CD4-positive, alpha-beta memory T cell (primary cell): ENCODE data around the gene SRRM2. TPM values are rescaled to one million over a fixed set of nuclear protein-coding genes. Genes with fewer than 3 reads are reported as not detected.

Experiments used
- CTCF ChIA-PET: fragments of 350-600 bp; sonication (Branson Sonifier 250); formaldehyde crosslinking; loops from one replicate; lab custom pipeline; 2021; ENCODE audit warnings: inconsistent platforms; ENCODE audit not compliant: partially characterized antibody; lab: Charles Lee
- POLR2A ChIA-PET: fragments of 350-600 bp; sonication (Branson Sonifier 250); formaldehyde crosslinking; loops from one replicate; lab custom pipeline; 2021; ENCODE audit not compliant: partially characterized antibody; lab: Charles Lee
- DNase-seq, 5 donors: peaks; one replicate each; pipeline versions ENCODE4 v3.0.0 to v3.0.0-alpha.2; 2020 to 2022; ENCODE audit warnings: mixed read lengths in 1 of 5
- H3K27ac ChIP-seq: one replicate; pipeline ENCODE4 v1.7.0; 2013; ENCODE audit warnings: low read depth, low read length
- H3K27me3 ChIP-seq: 2 replicates; pipeline ENCODE4 v1.7.0; 2013; ENCODE audit warnings: mild to moderate bottlenecking, low read length, moderate library complexity; ENCODE audit not compliant: insufficient read depth
- H3K36me3 ChIP-seq: 2 replicates; pipeline ENCODE4 v1.7.0; 2013; ENCODE audit warnings: mild to moderate bottlenecking, low read length, moderate library complexity; ENCODE audit not compliant: insufficient read depth
- H3K4me1 ChIP-seq: 2 replicates; pipeline ENCODE4 v1.7.0; 2013; ENCODE audit warnings: mild to moderate bottlenecking, low read length, moderate library complexity; ENCODE audit not compliant: insufficient read depth
- H3K4me3 ChIP-seq, 2 donors: one replicate each; pipeline ENCODE4 v1.7.0; 2013; ENCODE audit warnings: low read length in 2 of 2, mild to moderate bottlenecking in 1 of 2
- H3K9me3 ChIP-seq, 2 donors: one replicate each; pipeline ENCODE4 v1.7.0; 2013; ENCODE audit warnings: low read length in 2 of 2, control low read depth in 1 of 2; ENCODE audit not compliant: control insufficient read depth in 1 of 2
- H3K27ac Mint-ChIP-seq, 7 donors: one replicate each; pipeline ENCODE4 v1.8.0; 2020 to 2021; ENCODE audit warnings: mixed read lengths in 7 of 7, mild to moderate bottlenecking in 6 of 7, inconsistent platforms in 3 of 7, moderate library complexity in 3 of 7
- H3K27me3 Mint-ChIP-seq, 2 donors: one replicate each; pipeline ENCODE4 v1.8.0; 2020 to 2021; ENCODE audit warnings: mixed read lengths in 2 of 2
- H3K36me3 Mint-ChIP-seq, 2 donors: one replicate each; pipeline ENCODE4 v1.8.0; 2020 to 2021; ENCODE audit warnings: mixed read lengths in 2 of 2, inconsistent platforms in 1 of 2, mild to moderate bottlenecking in 1 of 2
- H3K4me1 Mint-ChIP-seq, 4 donors: one replicate each; pipeline ENCODE4 v1.8.0; 2020 to 2021; ENCODE audit warnings: mixed read lengths in 4 of 4, mild to moderate bottlenecking in 1 of 4
- H3K4me3 Mint-ChIP-seq, 8 donors: one replicate each; pipeline ENCODE4 v1.8.0; 2020 to 2021; ENCODE audit warnings: mixed read lengths in 8 of 8, mild to moderate bottlenecking in 7 of 8, moderate library complexity in 6 of 8, inconsistent platforms in 3 of 8
- H3K9me3 Mint-ChIP-seq, 8 donors: one replicate each; pipeline ENCODE4 v1.8.0; 2020 to 2021; ENCODE audit warnings: mixed read lengths in 8 of 8, mild to moderate bottlenecking in 5 of 8, inconsistent platforms in 3 of 8, moderate library complexity in 1 of 8
- intact Hi-C: fragments of 100-400 bp; cut with micrococcal nuclease; formaldehyde crosslinking; loops from one replicate; pipeline ENCODE4 v1.15.1; 2023
- polyA plus RNA-seq, 2 donors: library from polyadenylated mRNA; unstranded; fragments of 300-500 nt; fragmentation: Illumina TruSeq; gene quantifications; one replicate each; pipeline ENCODE4 v1.2.3, GENCODE V29; 2021
- total RNA-seq, 2 experiments: library from RNA; stranded (reverse); gene quantifications; one replicate each; pipeline ENCODE4 v1.2.3, GENCODE V29; 2021

The SRRM2 gene
- total and polyA plus RNA-seq, 4 experiments from 2014 or later, result 11.8 to 1,137 (median 625) TPM

DNA sequence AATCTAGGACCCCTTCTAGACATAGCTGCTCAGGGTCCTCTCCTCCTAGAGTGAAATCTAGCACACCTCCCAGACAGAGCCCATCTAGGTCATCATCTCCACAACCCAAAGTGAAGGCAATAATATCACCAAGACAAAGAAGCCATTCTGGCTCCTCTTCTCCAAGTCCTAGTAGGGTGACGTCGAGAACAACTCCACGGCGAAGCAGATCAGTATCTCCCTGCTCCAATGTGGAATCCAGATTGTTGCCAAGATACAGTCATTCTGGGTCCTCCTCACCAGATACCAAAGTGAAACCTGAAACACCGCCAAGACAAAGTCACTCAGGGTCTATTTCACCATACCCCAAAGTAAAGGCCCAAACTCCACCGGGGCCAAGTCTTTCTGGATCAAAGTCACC is 10.7 kb downstream of the SRRM2 start:
- Histone ChIP-seq H3K9me3 (no peaks in the 10 kb centered on the region), H3K36me3 (peaks cover 100% of the 10 kb centered on the region), H3K4me1 (peaks cover 6% of the 10 kb centered on the region), H3K4me3 (no peak overlapping the region), H3K27ac (no peak overlapping the region), H3K27me3 (no peaks in the 10 kb centered on the region)
- intact Hi-C loops, result no loop called here
- Mint-ChIP-seq H3K27me3 (no peaks in the 10 kb centered on the region), H3K4me3 (no peak overlapping the region), H3K36me3 (peaks cover 91 to 94% of the 10 kb centered on the region in 2 donors), H3K27ac (peak overlapping the region in 4 of 7 donors; percentile 36 to 86 (median 80)), H3K9me3 (peaks cover 0 to 8% (median 0%) of the 10 kb centered on the region in 8 donors), H3K4me1 (peaks cover 10 to 36% (median 24%) of the 10 kb centered on the region in 4 donors)
- ChIA-PET POLR2A (interaction anchor here (1.2 to 1.6 kb wide), 3 partner anchors 9 to 14 kb away, joined by 3 to 7 read pairs (median 4); partner anchors contain the start of gene ELOB), CTCF (no interaction called here)
- DNase-seq, result peak in 1 of 5 donors; percentile 15

DNA sequence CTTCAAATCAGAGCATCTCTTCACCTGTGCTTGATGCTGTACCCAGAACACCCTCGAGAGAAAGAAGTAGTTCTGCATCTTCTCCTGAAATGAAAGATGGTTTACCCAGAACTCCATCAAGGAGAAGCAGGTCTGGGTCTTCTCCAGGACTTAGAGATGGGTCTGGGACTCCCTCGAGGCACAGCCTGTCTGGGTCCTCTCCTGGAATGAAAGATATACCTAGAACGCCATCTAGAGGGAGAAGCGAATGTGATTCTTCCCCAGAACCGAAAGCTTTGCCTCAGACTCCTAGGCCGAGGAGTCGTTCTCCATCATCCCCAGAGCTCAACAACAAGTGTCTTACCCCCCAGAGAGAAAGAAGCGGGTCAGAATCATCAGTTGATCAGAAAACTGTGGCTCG is 12.3 kb downstream of the SRRM2 start:
- Mint-ChIP-seq H3K36me3 (peaks cover 89 to 97% of the 10 kb centered on the region in 2 donors), H3K27me3 (no peaks in the 10 kb centered on the region), H3K4me1 (peaks cover 8 to 31% (median 20%) of the 10 kb centered on the region in 4 donors), H3K4me3 (no peak overlapping the region), H3K9me3 (peaks cover 0 to 8% (median 0%) of the 10 kb centered on the region in 8 donors), H3K27ac (peak overlapping the region in 5 of 7 donors; percentile 31 to 83 (median 47))
- Histone ChIP-seq H3K27me3 (no peaks in the 10 kb centered on the region), H3K27ac (no peak overlapping the region), H3K9me3 (no peaks in the 10 kb centered on the region), H3K4me1 (no peaks in the 10 kb centered on the region), H3K4me3 (no peak overlapping the region), H3K36me3 (peaks cover 100% of the 10 kb centered on the region)
- intact Hi-C loops, result no loop called here
- ChIA-PET POLR2A (interaction anchor here (1.0 to 6.1 kb wide), 2 partner anchors 11 to 12 kb away, joined by 3 to 38 read pairs; partner anchors contain the start of gene ELOB), CTCF (interaction anchor here (0.9 kb wide), 1 partner anchor 19 kb away, joined by 3 read pairs; no protein-coding TSS in a partner anchor)
- peak in 1 of 5 donors; percentile 19 for DNase-seq

- Mint-ChIP-seq H3K9me3 (peaks cover 0 to 10% (median 0%) of the 10 kb centered on the region in 8 donors), H3K27me3 (no peaks in the 10 kb centered on the region), H3K4me1 (peaks cover 5 to 29% (median 21%) of the 10 kb centered on the region in 4 donors), H3K27ac (peak overlapping the region in 3 of 7 donors; percentile 75 to 91 (median 83)), H3K4me3 (peak overlapping the region in 3 of 8 donors; percentile 39 to 57 (median 48)), H3K36me3 (peaks cover 81 to 97% of the 10 kb centered on the region in 2 donors)
- peak in 1 of 5 donors; percentile 35 for DNase-seq
- POLR2A ChIA-PET, result interaction anchor here (1.0 to 6.1 kb wide), 2 partner anchors 11 to 12 kb away, joined by 3 to 38 read pairs; partner anchors contain the start of gene ELOB
- Histone ChIP-seq H3K27ac (no peak overlapping the region), H3K9me3 (no peaks in the 10 kb centered on the region), H3K36me3 (peaks cover 100% of the 10 kb centered on the region), H3K27me3 (no peaks in the 10 kb centered on the region), H3K4me1 (no peaks in the 10 kb centered on the region), H3K4me3 (no peak overlapping the region)
- intact Hi-C loops, result no loop called here
- CTCF ChIA-PET, result interaction anchor here (0.9 kb wide), 1 partner anchor 18 kb away, joined by 3 read pairs; no protein-coding TSS in a partner anchor
Measured at GRCh38 chr16:2765462-2766404, 13.3 kb downstream of the SRRM2 start.

DNA sequence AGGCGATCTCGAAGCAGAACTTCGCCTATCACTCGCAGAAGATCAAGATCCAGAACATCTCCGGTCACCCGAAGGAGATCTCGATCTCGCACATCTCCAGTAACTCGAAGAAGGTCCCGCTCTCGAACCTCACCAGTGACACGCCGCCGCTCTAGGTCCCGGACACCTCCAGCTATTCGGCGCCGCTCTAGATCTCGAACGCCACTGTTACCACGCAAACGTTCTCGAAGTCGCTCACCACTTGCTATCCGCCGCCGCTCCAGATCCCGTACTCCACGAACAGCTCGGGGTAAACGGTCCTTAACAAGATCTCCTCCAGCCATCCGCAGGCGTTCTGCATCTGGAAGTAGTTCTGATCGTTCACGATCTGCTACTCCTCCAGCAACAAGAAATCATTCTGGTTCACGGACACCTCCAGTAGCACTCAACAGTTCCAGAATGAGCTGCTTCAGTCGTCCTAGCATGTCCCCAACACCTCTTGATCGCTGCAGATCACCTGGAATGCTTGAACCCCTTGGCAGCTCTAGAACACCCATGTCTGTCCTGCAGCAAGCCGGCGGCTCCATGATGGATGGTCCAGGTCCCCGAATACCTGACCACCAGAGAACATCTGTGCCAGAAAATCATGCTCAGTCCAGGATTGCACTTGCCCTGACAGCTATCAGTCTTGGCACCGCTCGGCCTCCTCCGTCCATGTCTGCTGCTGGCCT is 14.1 kb downstream of the SRRM2 start:
- H3K9me3 Mint-ChIP-seq, result peaks cover 0 to 10% (median 0%) of the 10 kb centered on the region in 8 donors
- peak in 1 of 5 donors; percentile 40 for DNase-seq
- Histone ChIP-seq H3K9me3 (no peaks in the 10 kb centered on the region), H3K36me3 (peaks cover 100% of the 10 kb centered on the region), H3K4me3 (no peak overlapping the region), H3K27ac (no peak overlapping the region), H3K27me3 (no peaks in the 10 kb centered on the region), H3K4me1 (no peaks in the 10 kb centered on the region)
- intact Hi-C loops, result no loop called here
- H3K27me3 Mint-ChIP-seq, result no peaks in the 10 kb centered on the region
- CTCF ChIA-PET, result no interaction called here
- no peak overlapping the region for H3K4me3 Mint-ChIP-seq
- H3K4me1 Mint-ChIP-seq, result peaks cover 7 to 29% (median 18%) of the 10 kb centered on the region in 4 donors
- peak overlapping the region in 5 of 7 donors; percentile 30 to 91 (median 82) for H3K27ac Mint-ChIP-seq
- H3K36me3 Mint-ChIP-seq, result peaks cover 80 to 96% of the 10 kb centered on the region in 2 donors
- POLR2A ChIA-PET, result interaction anchor here (1.0 to 6.1 kb wide), 2 partner anchors 11 to 116 kb away, joined by 3 to 38 read pairs; partner anchors contain the start of genes ELOB and FLYWCH2

DNA sequence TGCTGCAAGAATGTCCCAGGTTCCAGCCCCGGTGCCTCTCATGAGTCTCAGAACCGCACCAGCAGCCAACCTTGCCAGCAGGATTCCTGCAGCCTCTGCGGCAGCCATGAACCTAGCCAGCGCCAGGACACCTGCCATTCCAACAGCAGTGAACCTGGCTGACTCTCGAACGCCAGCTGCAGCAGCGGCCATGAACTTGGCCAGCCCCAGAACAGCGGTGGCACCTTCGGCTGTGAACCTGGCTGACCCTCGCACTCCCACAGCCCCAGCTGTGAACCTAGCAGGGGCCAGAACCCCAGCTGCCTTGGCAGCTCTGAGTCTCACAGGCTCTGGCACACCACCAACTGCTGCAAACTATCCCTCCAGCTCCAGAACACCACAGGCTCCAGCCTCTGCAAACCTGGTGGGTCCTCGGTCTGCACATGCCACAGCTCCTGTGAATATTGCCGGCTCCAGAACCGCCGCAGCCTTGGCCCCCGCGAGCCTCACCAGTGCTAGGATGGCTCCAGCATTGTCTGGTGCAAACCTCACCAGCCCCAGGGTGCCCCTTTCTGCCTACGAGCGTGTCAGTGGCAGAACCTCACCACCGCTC is 14.8 kb downstream of the SRRM2 start:
- Histone ChIP-seq H3K27ac (no peak overlapping the region), H3K27me3 (no peaks in the 10 kb centered on the region), H3K9me3 (no peaks in the 10 kb centered on the region), H3K4me3 (no peak overlapping the region), H3K4me1 (no peaks in the 10 kb centered on the region), H3K36me3 (peaks cover 99% of the 10 kb centered on the region)
- Mint-ChIP-seq H3K27me3 (no peaks in the 10 kb centered on the region), H3K4me1 (peaks cover 7 to 31% (median 18%) of the 10 kb centered on the region in 4 donors), H3K9me3 (peaks cover 0 to 10% (median 0%) of the 10 kb centered on the region in 8 donors), H3K4me3 (no peak overlapping the region), H3K36me3 (peaks cover 76 to 96% of the 10 kb centered on the region in 2 donors), H3K27ac (peak overlapping the region in 4 of 7 donors; percentile 68 to 91 (median 82))
- intact Hi-C loops, result no loop called here
- POLR2A ChIA-PET, result interaction anchor here (1.0 to 6.1 kb wide), 3 partner anchors 10 to 116 kb away, joined by 3 to 38 read pairs (median 15); partner anchors contain the start of genes ELOB and FLYWCH2
- peak in 1 of 5 donors; percentile 20 for DNase-seq
- CTCF ChIA-PET, result no interaction called here

- peak overlapping the region in 3 of 7 donors; percentile 19 to 83 (median 68) for H3K27ac Mint-ChIP-seq
- no peaks in the 10 kb centered on the region for H3K27me3 Mint-ChIP-seq
- POLR2A ChIA-PET, result interaction anchor here (1.0 to 6.1 kb wide), 4 partner anchors 9 to 115 kb away, joined by 3 to 38 read pairs (median 9); partner anchors contain the start of genes ELOB and FLYWCH2
- CTCF ChIA-PET, result no interaction called here
- DNase-seq, result peak in 1 of 5 donors; percentile 22
- Histone ChIP-seq H3K27ac (no peak overlapping the region), H3K36me3 (peaks cover 92% of the 10 kb centered on the region), H3K9me3 (no peaks in the 10 kb centered on the region), H3K27me3 (no peaks in the 10 kb centered on the region), H3K4me1 (no peaks in the 10 kb centered on the region), H3K4me3 (no peak overlapping the region)
- peaks cover 10 to 25% (median 17%) of the 10 kb centered on the region in 4 donors for H3K4me1 Mint-ChIP-seq
- H3K4me3 Mint-ChIP-seq, result peak overlapping the region in 1 of 8 donors; percentile 36
- H3K9me3 Mint-ChIP-seq, result peaks cover 0 to 10% (median 0%) of the 10 kb centered on the region in 8 donors
- H3K36me3 Mint-ChIP-seq, result peaks cover 76 to 94% of the 10 kb centered on the region in 2 donors
- intact Hi-C loops, result no loop called here
Measured at GRCh38 chr16:2767891-2768290, 15.5 kb downstream of the SRRM2 start.
